K562 (cell line): ENCODE data around the gene COL4A2. TPM values are rescaled to one million over a fixed set of nuclear protein-coding genes. Genes with fewer than 3 reads are reported as not detected.

Experiments
- ATAC-seq: fragments of 200-7000 bp; cut with Tn5 transposase; 3 replicates; pipeline ENCODE4 v1.9.1; 2020; ENCODE audit warnings: moderate library complexity
- BruUV-seq: library from RNA; stranded (reverse); fragments of 400-500 nt; replicated peaks from 2 replicates; lab custom pipeline; 2021; lab: Mats Ljungman, UMichigan
- CTCF ChIA-PET: fragments of 300-600 bp; formaldehyde crosslinking; extraction: SDS; loops from one replicate; lab custom pipeline; 2021; ENCODE audit warnings: low intra/inter-chr PET ratio; lab: Yijun Ruan, JAX
- POLR2A ChIA-PET: fragments of 300-600, 350-650 bp; sonication (Branson Sonifier 250); formaldehyde crosslinking; extraction: SDS; loops from one replicate; lab custom pipeline; 2021; ENCODE audit warnings: antibody characterized with exemption, inconsistent platforms; lab: Yijun Ruan, JAX
- DNase-seq, 4 experiments: peaks; one replicate each; pipeline versions ENCODE4 v3.0.0 to v3.0.0-alpha.2; 2011 to 2018; ENCODE audit warnings: low spot score in 3 of 4, mixed read lengths in 3 of 4; ENCODE audit errors: extremely low read depth in 1 of 4
- FAIRE-seq: peaks from 2 replicates; lab custom pipeline; 2011; peaks lifted over from hg19 to GRCh38; lab: Jason Lieb, UNC
- H2AFZ ChIP-seq: 2 replicates; pipeline ENCODE4 v1.6.0; 2011; ENCODE audit warnings: low read depth, low read length, control low read depth, inconsistent platforms
- H3K27ac ChIP-seq: fragments of 200-600 bp; 3 replicates; pipeline ENCODE4 v1.8.0; 2011; ENCODE audit warnings: low read depth, mild to moderate bottlenecking, control low read depth, inconsistent platforms, low read length, moderate library complexity, mixed read lengths; ENCODE audit errors: extremely low read depth
- H3K27me3 ChIP-seq, 2 experiments: fragments of 300-600 bp in 1 of 2; 2 replicates in 1 of 2; 3 replicates in 1 of 2; pipeline versions ENCODE4 v1.6.0 to v1.8.0; 2011; ENCODE audit warnings: inconsistent platforms in 2 of 2, low read length in 2 of 2, mild to moderate bottlenecking in 1 of 2, mixed read lengths in 1 of 2, moderate library complexity in 1 of 2; ENCODE audit not compliant: control insufficient read depth in 2 of 2, insufficient read depth in 2 of 2
- H3K36me3 ChIP-seq: fragments of 300-600 bp; 3 replicates; pipeline ENCODE4 v1.8.0; 2011; ENCODE audit warnings: mild to moderate bottlenecking, low read length, inconsistent platforms; ENCODE audit not compliant: control insufficient read depth, insufficient read depth
- H3K4me1 ChIP-seq, 2 experiments: fragments of 200-600 bp in 1 of 2; replicated peaks in 1 of 2; 2 replicates in 1 of 2; 3 replicates in 1 of 2; pipeline versions ENCODE4 v1.5.1 to v1.8.0; 2011; ENCODE audit warnings: inconsistent platforms in 2 of 2, low read length in 2 of 2, mild to moderate bottlenecking in 1 of 2, mixed read lengths in 1 of 2, moderate library complexity in 1 of 2; ENCODE audit not compliant: control insufficient read depth in 2 of 2, insufficient read depth in 2 of 2
- H3K4me2 ChIP-seq: 2 replicates; pipeline ENCODE4 v1.6.1; 2011; ENCODE audit warnings: low read length, control low read depth, inconsistent platforms, mixed read lengths; ENCODE audit not compliant: insufficient read depth
- H3K4me3 ChIP-seq: fragments of 200-600 bp; sonication (generic), shearing (Covaris generic); 2 replicates; pipeline ENCODE4 v1.5.1; 2016; ENCODE audit warnings: control low read depth, inconsistent platforms
- H3K79me2 ChIP-seq: fragments of 200-600 bp; 3 replicates; pipeline ENCODE4 v1.8.0; 2011; ENCODE audit warnings: low read length, inconsistent platforms; ENCODE audit not compliant: control insufficient read depth, insufficient read depth
- H3K9ac ChIP-seq, 2 experiments: 2 replicates each; pipeline versions ENCODE4 v1.6.0 to v1.6.1; 2011; ENCODE audit warnings: low read depth in 2 of 2, low read length in 2 of 2, control low read depth in 1 of 2, inconsistent platforms in 1 of 2, mild to moderate bottlenecking in 1 of 2, mixed read lengths in 1 of 2; ENCODE audit not compliant: insufficient read depth in 1 of 2
- H3K9me1 ChIP-seq: one replicate; pipeline ENCODE4 v1.6.0; 2011; ENCODE audit warnings: inconsistent platforms, mild to moderate bottlenecking, low read length, moderate library complexity; ENCODE audit not compliant: control insufficient read depth, insufficient read depth
- H3K9me3 ChIP-seq: replicated peaks from 2 replicates; pipeline ENCODE4 v1.5.1; 2011; ENCODE audit warnings: low read depth, low read length, inconsistent platforms; ENCODE audit not compliant: control insufficient read depth, insufficient read depth
- H4K20me1 ChIP-seq: replicated peaks from 2 replicates; pipeline ENCODE4 v1.6.1; 2011; ENCODE audit warnings: low read length, inconsistent platforms, mixed read lengths; ENCODE audit not compliant: control insufficient read depth, insufficient read depth
- KAT2B ChIP-seq: IDR thresholded peaks from one replicate; pipeline ENCODE4 v1.6.1; 2012; ENCODE audit warnings: low read depth, mild to moderate bottlenecking, control low read depth, inconsistent platforms, low read length, moderate library complexity
- MGA ChIP-seq: fragments of 450-650 bp; IDR thresholded peaks from 2 replicates; pipeline ENCODE4 v1.6.1; 2016; ENCODE audit warnings: mild to moderate bottlenecking, moderate library complexity
- RBM22 ChIP-seq: fragments of 200-400 bp; formaldehyde crosslinking; IDR thresholded peaks from 2 replicates; pipeline ENCODE4 v1.6.1; 2018; ENCODE audit warnings: low read length, low read depth; ENCODE audit not compliant: poor library complexity, severe bottlenecking
- ZNF134 ChIP-seq: fragments of 250-450 bp; sonication (Bioruptor Pico); conservative IDR thresholded peaks from 2 replicates; pipeline ENCODE4 v1.4.0; 2020
- ZNF76 ChIP-seq: fragments of 250-450 bp; sonication (Bioruptor Pico); IDR thresholded peaks from 2 replicates; pipeline ENCODE4 v1.4.0; 2020; ENCODE audit warnings: mild to moderate bottlenecking, moderate library complexity, borderline replicate concordance
- WGBS: fragments of 100-300 bp; shearing (Covaris generic); methylation state at CpG from one replicate; pipeline ENCODE4 v1.1.6; 2016; ENCODE audit warnings: low coverage, mixed read lengths; ENCODE audit not compliant: insufficient coverage; ENCODE audit errors: missing lambda C conversion rate; 5-methylcytosine and 5-hydroxymethylcytosine counted together
- in situ Hi-C: fragments of 300-500 bp; cut with MboI; formaldehyde crosslinking; loops from 4 replicates; pipeline ENCODE4 v1.15.0; 2018; ENCODE audit warnings: inconsistent platforms, mixed read lengths
- intact Hi-C: fragments of 100-400 bp; cut with micrococcal nuclease; formaldehyde crosslinking; loops from 2 replicates; pipeline ENCODE4 v1.14.2; 2022
- polyA plus RNA-seq, 8 experiments: library from polyadenylated mRNA; depleted of rRNA in 4 of 8; stranded (reverse) in 5 of 8; unstranded in 3 of 8; fragments of >200 nt; fragmentation: Nextera tagmentation in 2 of 8; fragmentation: Illumina TruSeq in 1 of 8; extraction: Ambion mirVana in 2 of 8; extraction: Trizol in 1 of 8; gene quantifications; 2 replicates each; pipeline versions ENCODE4 v1.2.1 to v1.2.3, GENCODE V29; 2011 to 2014; ENCODE audit warnings: inconsistent platforms in 1 of 8, missing spikeins in 1 of 8
- total RNA-seq, 7 experiments: library from RNA; depleted of rRNA in 6 of 7; stranded (reverse); fragments of >200 nt in 6 of 7; fragmentation: Illumina TruSeq in 2 of 7; extraction: Trizol in 2 of 7; gene quantifications; 2 replicates each; pipeline versions ENCODE4 v1.2.1 to v1.2.3, GENCODE V29; 2011 to 2021; ENCODE audit warnings: low replicate concordance in 1 of 7

Gene COL4A2
- total and polyA plus RNA-seq, 9 of the 15 experiments (the other 6 are each of a cell fraction or from before 2014, with no cell fraction given) = 0.13 to 15.2 (median 8.1) TPM

DNA sequence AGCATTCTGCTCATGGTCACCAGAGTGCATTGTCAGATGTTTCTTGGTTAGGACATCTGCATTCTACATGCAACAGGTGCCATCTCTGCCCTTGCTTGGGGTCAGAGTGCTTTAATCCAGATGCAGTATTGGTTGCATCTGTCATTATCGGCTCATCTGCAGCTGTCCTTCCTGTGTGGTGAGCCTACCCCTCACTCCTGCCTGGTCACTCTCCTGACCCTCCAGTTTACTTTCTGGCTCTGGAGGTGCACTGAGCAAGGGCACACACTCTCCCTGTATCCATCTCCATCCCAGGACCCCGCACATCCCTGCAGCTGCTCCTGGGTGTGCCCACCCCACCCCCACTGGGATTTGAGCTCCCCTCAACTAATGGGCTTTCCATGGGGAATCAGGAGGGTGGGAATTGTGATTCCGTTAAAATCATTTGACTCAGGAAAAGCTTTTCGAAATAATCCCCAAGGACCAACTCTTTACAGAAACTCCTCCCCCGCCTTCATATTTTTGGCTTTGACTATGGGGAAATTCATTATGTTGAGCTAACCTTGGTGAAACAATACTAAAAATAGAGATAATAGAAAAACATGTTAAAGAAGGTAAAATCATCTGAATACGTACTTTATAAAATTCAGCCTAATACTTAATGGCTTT is 70.2 kb downstream of the COL4A2 start:
- Histone ChIP-seq H3K27me3 (peaks cover 3 to 32% of the 10 kb centered on the region in 2 experiments; a peak in 3 of 5 replicates), H3K4me3 (no peak overlapping the region), H3K4me2 (no peak overlapping the region), H3K27ac (no peak overlapping the region), H3K9ac (no peak overlapping the region), H3K9me1 (no peaks in the 10 kb centered on the region), H3K9me3 (no peaks in the 10 kb centered on the region), H3K79me2 (no peaks in the 10 kb centered on the region), H3K4me1 (no peaks in the 10 kb centered on the region), H4K20me1 (no peaks in the 10 kb centered on the region), H3K36me3 (no peaks in the 10 kb centered on the region), H2AFZ (no peak overlapping the region)
- BruUV-seq = no TSS peak
- FAIRE-seq = no peak
- intact Hi-C loops (no loop called here), in situ Hi-C loops (no loop called here)
- DNase-seq = no peak
- WGBS = 2% methylated on average over 6 of the region's 6 CpGs
- CTCF ChIA-PET = no interaction called here
- ATAC-seq = no peak
- POLR2A ChIA-PET = no interaction called here
- TF ChIP-seq KAT2B = no peak
- TF ChIP-seq ZNF134 = no peak
- TF ChIP-seq MGA = no peak
- TF ChIP-seq ZNF76 = no peak
- no peak for TF ChIP-seq RBM22
